ENCODE measurements around the gene MAP3K20. TPM values are rescaled to one million over a fixed set of nuclear protein-coding genes. Genes with fewer than 3 reads are reported as not detected.

The MAP3K20 gene
- total and polyA plus RNA-seq, 2 of the 4 experiments (the other 2 are of a cell fraction) = 27.5 to 84.4 TPM

DNA sequence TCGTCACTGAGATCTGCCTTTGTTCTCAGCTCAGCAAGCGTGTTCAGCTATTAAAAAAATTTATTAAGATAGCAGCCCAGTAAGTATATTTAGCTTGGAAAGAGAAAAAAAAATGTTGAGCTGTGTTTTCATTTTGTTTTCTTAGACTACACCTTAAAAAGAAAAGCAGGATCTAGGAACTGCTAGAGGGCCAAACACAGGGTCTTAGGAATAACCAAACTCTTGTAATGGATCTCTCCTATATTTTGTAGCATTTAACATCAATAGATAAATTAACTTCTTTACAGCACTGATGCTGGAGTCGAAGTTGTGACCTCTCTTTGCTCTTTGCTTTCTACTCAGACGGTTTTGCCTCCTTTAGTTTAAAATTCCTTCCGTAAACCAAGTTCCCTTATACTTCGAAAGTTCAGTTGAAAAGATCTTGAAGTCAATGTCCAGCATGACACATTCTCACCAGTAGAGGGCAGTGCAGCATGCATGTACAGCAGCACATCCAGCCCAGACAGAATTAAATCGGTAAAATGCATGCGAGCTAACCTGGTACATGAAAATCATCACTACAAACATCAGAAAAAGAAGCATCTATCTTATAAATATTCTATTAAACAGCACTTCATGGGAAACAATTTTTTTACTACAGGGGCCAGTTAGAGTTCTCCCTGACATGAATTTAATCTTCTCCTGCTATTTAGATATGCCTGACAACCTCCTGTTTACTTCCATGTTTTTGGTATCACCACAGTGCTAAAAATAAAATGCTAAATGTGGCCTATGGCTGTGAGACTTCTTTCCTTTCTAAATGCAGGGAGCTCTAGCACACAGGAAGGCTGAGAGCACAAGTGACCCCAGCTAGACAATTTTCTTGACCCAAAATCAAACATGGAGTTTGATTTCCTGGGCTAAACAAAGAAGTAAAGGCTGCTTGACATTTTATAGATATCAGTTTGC lies 48.2 kb upstream of the MAP3K20 start:
- in situ Hi-C loops (cut with MboI; ENCODE audit: low sequenced_read_pairs) = loop anchor here (5.0 to 25.0 kb wide), 2 partner anchors 185 to 335 kb away; partner anchors contain the start of gene CDCA7
- Histone ChIP-seq H3K4ac (ENCODE audit: low read depth, low read length) (peak overlapping the region; percentile 91; the same call in 1 of the 2 replicates), H3K36me3 (ENCODE audit: control insufficient read depth, insufficient read depth, low read length) (no peaks in the 10 kb centered on the region; the same call in 1 of the 2 replicates), H2AFZ (replicated peaks; ENCODE audit: low read length, poor library complexity) (no peak overlapping the region), H2BK5ac (ENCODE audit: low read depth, low read length, poor library complexity, severe bottlenecking) (peak overlapping the region; percentile 54), H3K4me1 (ENCODE audit: control insufficient read depth, insufficient read depth, low read length) (peaks cover 9% of the 10 kb centered on the region), H3K9ac (ENCODE audit: low read depth, low read length) (peak overlapping the region; percentile 75), H3K14ac (replicated peaks; ENCODE audit: low read depth, low read length) (peak overlapping the region; percentile 85), H3K4me3 (ENCODE audit: insufficient read depth, low read depth, low read length) (no peak overlapping the region), H2AK9ac (replicated peaks; ENCODE audit: low read depth, low read length, poor library complexity) (no peak overlapping the region), H4K20me1 (ENCODE audit: insufficient read depth, low read length) (no peaks in the 10 kb centered on the region), H3K9me1 (ENCODE audit: insufficient read depth, low read length) (peaks cover 2% of the 10 kb centered on the region), H3K9me3 (ENCODE audit: control insufficient read depth, insufficient read depth, low read length) (no peaks in the 10 kb centered on the region), H3K4me2 (ENCODE audit: low read depth, low read length) (no peak overlapping the region), H2BK20ac (ENCODE audit: low read depth, low read length) (peak overlapping the region; percentile 80), H3K27me3 (ENCODE audit: control insufficient read depth, insufficient read depth, low read length) (no peaks in the 10 kb centered on the region), H3K23ac (ENCODE audit: low read depth, low read length) (peak overlapping the region; percentile 74; the same call in 1 of the 2 replicates), H4K91ac (ENCODE audit: insufficient read depth, low read depth, low read length) (peak overlapping the region; percentile 85), H3K79me1 (ENCODE audit: low read depth in 1 of 2, low read length in 2 of 2) (no peaks in the 10 kb centered on the region; a peak in 1 of 4 replicates), H3K56ac (ENCODE audit: extremely low read depth, insufficient read depth, low read length) (peak overlapping the region; percentile 22; the same call in 1 of the 2 replicates), H3K27ac (ENCODE audit: insufficient read depth, low read length) (peak overlapping the region; percentile 99; the same call in 1 of the 2 replicates), H4K5ac (ENCODE audit: low read depth, low read length) (peak overlapping the region; percentile 100), H2BK120ac (ENCODE audit: low read depth, low read length) (peak overlapping the region; percentile 94), H3K18ac (ENCODE audit: low read depth, low read length) (peak overlapping the region; percentile 100), H4K8ac (ENCODE audit: low read depth in 2 of 2, low read length in 2 of 2) (peak overlapping the region; percentile 15 to 93; a peak in 3 of 4 replicates), H2BK15ac (ENCODE audit: low read depth, low read length) (peak overlapping the region; percentile 86; the same call in 1 of the 3 replicates), H2AK5ac (ENCODE audit: low read depth, low read length) (peak overlapping the region; percentile 77; the same call in 1 of the 2 replicates)
- ChIA-PET POLR2A (ENCODE audit: unreplicated experiment) (no interaction called here), CTCF (interaction anchor here (0.5 to 3.8 kb wide), 25 partner anchors 8 to 379 kb away, joined by 3 to 51 read pairs (median 3); no protein-coding TSS in a partner anchor)
- WGBS, 2 experiments (ENCODE audit: extremely low coverage in 2 of 2, insufficient read length in 1 of 2) = 33% methylated on average over 3 of the region's 8 CpGs; no CpG with 5 or more reads in 1 of the 2 experiments
- intact Hi-C loops (cut with micrococcal nuclease) = loop anchor here (1.0 to 5.0 kb wide), 6 partner anchors 48 to 1315 kb away; partner anchors contain the start of gene MAP3K20
- dilution Hi-C loops (cut with HindIII; ENCODE audit: low sequenced_read_pairs, unreplicated experiment) = no loop called here
- TF ChIP-seq POLR2A (IDR thresholded peaks at IDR 0.05; ENCODE audit: low read depth, low read length) (peak; percentile 51; the same call in 1 of the 2 replicates), NFE2L2 (IDR thresholded peaks at IDR 0.05; ENCODE audit: low read depth, low read length) (no peak), SMC3 (IDR thresholded peaks at IDR 0.05; ENCODE audit: low read depth, low read length) (peak; percentile 93), CEBPB (IDR thresholded peaks at IDR 0.05; ENCODE audit: low read depth, low read length) (no peak), RAD21 (IDR thresholded peaks at IDR 0.05; ENCODE audit: low read length) (peak; percentile 98), MAZ (IDR thresholded peaks at IDR 0.05; ENCODE audit: borderline replicate concordance, low read depth, low read length) (no peak), MAFK (IDR thresholded peaks at IDR 0.05; ENCODE audit: low read depth, low read length) (no peak), CHD1 (IDR thresholded peaks at IDR 0.05; ENCODE audit: low read depth, low read length) (no peak), BHLHE40 (IDR thresholded peaks at IDR 0.05; ENCODE audit: low read depth, low read length) (no peak)
- TF ChIP-seq, protein P1, sequence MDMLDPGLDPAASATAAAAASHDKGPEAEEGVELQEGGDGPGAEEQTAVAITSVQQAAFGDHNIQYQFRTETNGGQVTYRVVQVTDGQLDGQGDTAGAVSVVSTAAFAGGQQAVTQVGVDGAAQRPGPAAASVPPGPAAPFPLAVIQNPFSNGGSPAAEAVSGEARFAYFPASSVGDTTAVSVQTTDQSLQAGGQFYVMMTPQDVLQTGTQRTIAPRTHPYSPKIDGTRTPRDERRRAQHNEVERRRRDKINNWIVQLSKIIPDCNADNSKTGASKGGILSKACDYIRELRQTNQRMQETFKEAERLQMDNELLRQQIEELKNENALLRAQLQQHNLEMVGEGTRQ (IDR thresholded peaks at IDR 0.05; ENCODE audit: low read depth, low read length) = no peak
- TF ChIP-seq, protein P2, sequence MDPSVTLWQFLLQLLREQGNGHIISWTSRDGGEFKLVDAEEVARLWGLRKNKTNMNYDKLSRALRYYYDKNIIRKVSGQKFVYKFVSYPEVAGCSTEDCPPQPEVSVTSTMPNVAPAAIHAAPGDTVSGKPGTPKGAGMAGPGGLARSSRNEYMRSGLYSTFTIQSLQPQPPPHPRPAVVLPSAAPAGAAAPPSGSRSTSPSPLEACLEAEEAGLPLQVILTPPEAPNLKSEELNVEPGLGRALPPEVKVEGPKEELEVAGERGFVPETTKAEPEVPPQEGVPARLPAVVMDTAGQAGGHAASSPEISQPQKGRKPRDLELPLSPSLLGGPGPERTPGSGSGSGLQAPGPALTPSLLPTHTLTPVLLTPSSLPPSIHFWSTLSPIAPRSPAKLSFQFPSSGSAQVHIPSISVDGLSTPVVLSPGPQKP (IDR thresholded peaks at IDR 0.05; ENCODE audit: borderline replicate concordance, low read depth, low read length) = no peak
- TF ChIP-seq, protein P3, sequence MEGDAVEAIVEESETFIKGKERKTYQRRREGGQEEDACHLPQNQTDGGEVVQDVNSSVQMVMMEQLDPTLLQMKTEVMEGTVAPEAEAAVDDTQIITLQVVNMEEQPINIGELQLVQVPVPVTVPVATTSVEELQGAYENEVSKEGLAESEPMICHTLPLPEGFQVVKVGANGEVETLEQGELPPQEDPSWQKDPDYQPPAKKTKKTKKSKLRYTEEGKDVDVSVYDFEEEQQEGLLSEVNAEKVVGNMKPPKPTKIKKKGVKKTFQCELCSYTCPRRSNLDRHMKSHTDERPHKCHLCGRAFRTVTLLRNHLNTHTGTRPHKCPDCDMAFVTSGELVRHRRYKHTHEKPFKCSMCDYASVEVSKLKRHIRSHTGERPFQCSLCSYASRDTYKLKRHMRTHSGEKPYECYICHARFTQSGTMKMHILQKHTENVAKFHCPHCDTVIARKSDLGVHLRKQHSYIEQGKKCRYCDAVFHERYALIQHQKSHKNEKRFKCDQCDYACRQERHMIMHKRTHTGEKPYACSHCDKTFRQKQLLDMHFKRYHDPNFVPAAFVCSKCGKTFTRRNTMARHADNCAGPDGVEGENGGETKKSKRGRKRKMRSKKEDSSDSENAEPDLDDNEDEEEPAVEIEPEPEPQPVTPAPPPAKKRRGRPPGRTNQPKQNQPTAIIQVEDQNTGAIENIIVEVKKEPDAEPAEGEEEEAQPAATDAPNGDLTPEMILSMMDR (conservative IDR thresholded peaks at IDR 0.05; ENCODE audit: low read depth, low read length) = peak; percentile 96
- DNase-seq = peak; percentile 93
- ATAC-seq (ENCODE audit: low read depth) = peak; percentile 77
- no TSS peak for BruUV-seq (replicated peaks)
